Measurements from ENCODE around the gene NIPBL.

DNA sequence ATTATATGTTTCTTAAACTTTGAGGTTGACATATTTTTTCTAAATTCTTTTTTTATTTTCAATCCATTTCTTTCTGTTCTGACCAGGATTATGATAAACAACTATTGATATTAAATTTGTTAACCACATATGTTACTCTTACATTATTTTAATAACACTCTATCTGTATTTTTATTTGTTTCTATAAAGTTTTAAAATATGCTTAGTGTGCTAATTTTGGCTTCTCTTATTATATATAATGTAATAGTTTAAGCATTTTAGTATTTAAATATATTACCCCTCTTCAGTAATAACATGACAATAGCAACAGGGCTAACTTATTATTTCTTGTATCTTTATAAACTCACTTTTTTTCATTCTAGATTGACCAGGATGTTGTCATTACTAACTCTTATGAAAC, 137.8 kb downstream of the NIPBL start:
- TF ChIP-seq EZH2phosphoT487 (IDR thresholded peaks at IDR 0.05; ENCODE audit: borderline replicate concordance, low read depth) (no peak), POLR2AphosphoS5 (IDR thresholded peaks at IDR 0.05; ENCODE audit: low read depth, low read length) (no peak), GABPA (IDR thresholded peaks at IDR 0.05; ENCODE audit: low read depth) (no peak), RCOR1 (IDR thresholded peaks at IDR 0.05; ENCODE audit: low read length) (no peak), EP300 (IDR thresholded peaks at IDR 0.05; ENCODE audit: borderline replicate concordance in 1 of 2, low read depth in 1 of 2, low read length in 1 of 2) (no peak), TAF1 (IDR thresholded peaks at IDR 0.05; ENCODE audit: borderline replicate concordance, low read depth, low read length) (no peak), TEAD4 (IDR thresholded peaks at IDR 0.05; ENCODE audit: borderline replicate concordance, insufficient read depth) (no peak), SIN3A (IDR thresholded peaks at IDR 0.05; ENCODE audit: borderline replicate concordance, low read depth, low read length) (no peak)
- TF ChIP-seq, protein P1, sequence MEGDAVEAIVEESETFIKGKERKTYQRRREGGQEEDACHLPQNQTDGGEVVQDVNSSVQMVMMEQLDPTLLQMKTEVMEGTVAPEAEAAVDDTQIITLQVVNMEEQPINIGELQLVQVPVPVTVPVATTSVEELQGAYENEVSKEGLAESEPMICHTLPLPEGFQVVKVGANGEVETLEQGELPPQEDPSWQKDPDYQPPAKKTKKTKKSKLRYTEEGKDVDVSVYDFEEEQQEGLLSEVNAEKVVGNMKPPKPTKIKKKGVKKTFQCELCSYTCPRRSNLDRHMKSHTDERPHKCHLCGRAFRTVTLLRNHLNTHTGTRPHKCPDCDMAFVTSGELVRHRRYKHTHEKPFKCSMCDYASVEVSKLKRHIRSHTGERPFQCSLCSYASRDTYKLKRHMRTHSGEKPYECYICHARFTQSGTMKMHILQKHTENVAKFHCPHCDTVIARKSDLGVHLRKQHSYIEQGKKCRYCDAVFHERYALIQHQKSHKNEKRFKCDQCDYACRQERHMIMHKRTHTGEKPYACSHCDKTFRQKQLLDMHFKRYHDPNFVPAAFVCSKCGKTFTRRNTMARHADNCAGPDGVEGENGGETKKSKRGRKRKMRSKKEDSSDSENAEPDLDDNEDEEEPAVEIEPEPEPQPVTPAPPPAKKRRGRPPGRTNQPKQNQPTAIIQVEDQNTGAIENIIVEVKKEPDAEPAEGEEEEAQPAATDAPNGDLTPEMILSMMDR (IDR thresholded peaks at IDR 0.05) = no peak
- TF ChIP-seq, protein P2, sequence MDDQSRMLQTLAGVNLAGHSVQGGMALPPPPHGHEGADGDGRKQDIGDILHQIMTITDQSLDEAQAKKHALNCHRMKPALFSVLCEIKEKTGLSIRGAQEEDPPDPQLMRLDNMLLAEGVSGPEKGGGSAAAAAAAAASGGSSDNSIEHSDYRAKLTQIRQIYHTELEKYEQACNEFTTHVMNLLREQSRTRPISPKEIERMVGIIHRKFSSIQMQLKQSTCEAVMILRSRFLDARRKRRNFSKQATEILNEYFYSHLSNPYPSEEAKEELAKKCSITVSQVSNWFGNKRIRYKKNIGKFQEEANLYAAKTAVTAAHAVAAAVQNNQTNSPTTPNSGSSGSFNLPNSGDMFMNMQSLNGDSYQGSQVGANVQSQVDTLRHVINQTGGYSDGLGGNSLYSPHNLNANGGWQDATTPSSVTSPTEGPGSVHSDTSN (IDR thresholded peaks at IDR 0.05) = no peak
- TF ChIP-seq, protein P3, sequence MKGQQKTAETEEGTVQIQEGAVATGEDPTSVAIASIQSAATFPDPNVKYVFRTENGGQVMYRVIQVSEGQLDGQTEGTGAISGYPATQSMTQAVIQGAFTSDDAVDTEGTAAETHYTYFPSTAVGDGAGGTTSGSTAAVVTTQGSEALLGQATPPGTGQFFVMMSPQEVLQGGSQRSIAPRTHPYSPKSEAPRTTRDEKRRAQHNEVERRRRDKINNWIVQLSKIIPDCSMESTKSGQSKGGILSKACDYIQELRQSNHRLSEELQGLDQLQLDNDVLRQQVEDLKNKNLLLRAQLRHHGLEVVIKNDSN (IDR thresholded peaks at IDR 0.05; ENCODE audit: borderline replicate concordance, low read depth) = no peak

All from SK-N-SH (cell line).